ENCODE measurements around the gene QRFP. TPM values are rescaled to one million over a fixed set of nuclear protein-coding genes. Genes with fewer than 3 reads are reported as not detected.

The QRFP gene
- total RNA-seq, 1 donor from 2014 or later = not detected

- H3K27ac Mint-ChIP-seq = no peak overlapping the region
- intact Hi-C loops (cut with micrococcal nuclease) = no loop called here
- H3K4me3 Mint-ChIP-seq = no peak overlapping the region
- ATAC-seq (ENCODE audit: low read depth) (no peak), DNase-seq (no peak)
- TF ChIP-seq, protein P1, sequence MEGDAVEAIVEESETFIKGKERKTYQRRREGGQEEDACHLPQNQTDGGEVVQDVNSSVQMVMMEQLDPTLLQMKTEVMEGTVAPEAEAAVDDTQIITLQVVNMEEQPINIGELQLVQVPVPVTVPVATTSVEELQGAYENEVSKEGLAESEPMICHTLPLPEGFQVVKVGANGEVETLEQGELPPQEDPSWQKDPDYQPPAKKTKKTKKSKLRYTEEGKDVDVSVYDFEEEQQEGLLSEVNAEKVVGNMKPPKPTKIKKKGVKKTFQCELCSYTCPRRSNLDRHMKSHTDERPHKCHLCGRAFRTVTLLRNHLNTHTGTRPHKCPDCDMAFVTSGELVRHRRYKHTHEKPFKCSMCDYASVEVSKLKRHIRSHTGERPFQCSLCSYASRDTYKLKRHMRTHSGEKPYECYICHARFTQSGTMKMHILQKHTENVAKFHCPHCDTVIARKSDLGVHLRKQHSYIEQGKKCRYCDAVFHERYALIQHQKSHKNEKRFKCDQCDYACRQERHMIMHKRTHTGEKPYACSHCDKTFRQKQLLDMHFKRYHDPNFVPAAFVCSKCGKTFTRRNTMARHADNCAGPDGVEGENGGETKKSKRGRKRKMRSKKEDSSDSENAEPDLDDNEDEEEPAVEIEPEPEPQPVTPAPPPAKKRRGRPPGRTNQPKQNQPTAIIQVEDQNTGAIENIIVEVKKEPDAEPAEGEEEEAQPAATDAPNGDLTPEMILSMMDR (IDR thresholded peaks at IDR 0.05) = no peak
- peaks cover 27% of the 10 kb centered on the region for H3K4me1 Mint-ChIP-seq
- no peaks in the 10 kb centered on the region for H3K9me3 Mint-ChIP-seq
- no peaks in the 10 kb centered on the region for H3K36me3 Mint-ChIP-seq (ENCODE audit: low read depth)
- ChIA-PET CTCF (no interaction called here), POLR2A (no interaction called here)
- H3K27me3 Mint-ChIP-seq = peaks cover 56% of the 10 kb centered on the region
These were observed 39.9 kb upstream of the QRFP start for GRCh38 chr9:130936285-130937117.

DNA sequence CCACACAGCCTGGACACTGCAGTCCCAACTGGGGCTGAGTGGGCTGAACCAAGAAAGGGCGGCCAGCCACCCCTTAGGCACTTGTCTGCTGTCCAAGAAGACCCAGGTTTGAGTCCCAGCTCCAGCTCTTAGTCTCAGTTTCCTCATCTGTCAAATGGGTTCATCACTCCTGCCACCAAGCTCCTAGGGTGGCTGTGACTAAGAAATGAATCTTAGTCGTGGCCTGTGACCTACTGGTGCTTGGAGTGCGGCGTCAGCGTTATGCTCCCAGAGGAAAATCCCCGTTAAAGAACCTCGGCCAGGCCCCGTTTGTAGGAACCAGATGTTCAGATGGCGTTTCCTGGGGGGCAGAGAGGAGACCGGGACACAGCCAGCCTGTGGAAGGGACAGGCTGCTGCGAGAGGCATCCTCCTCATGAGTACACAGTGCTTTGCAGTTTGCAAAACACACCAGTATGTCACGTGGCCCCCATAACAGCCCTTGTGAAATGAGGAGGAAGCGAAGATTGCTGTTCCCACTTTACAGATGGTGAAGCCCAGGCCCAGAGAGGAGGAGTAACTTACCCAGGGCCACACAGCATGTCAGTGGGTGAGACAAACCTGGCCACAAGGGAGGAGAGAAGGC is 39.1 kb upstream of the QRFP start:
- POLR2A ChIA-PET = no interaction called here
- H3K27ac Mint-ChIP-seq = no peak overlapping the region
- H3K36me3 Mint-ChIP-seq (ENCODE audit: low read depth) = no peaks in the 10 kb centered on the region
- TF ChIP-seq, protein P1 (IDR thresholded peaks at IDR 0.05) = no peak
- CTCF ChIA-PET = no interaction called here
- intact Hi-C loops (cut with micrococcal nuclease) = no loop called here
- no peak for ATAC-seq (ENCODE audit: low read depth)
- H3K9me3 Mint-ChIP-seq = no peaks in the 10 kb centered on the region
- DNase-seq = no peak
- H3K4me3 Mint-ChIP-seq = no peak overlapping the region
- peaks cover 53% of the 10 kb centered on the region for H3K27me3 Mint-ChIP-seq
- H3K4me1 Mint-ChIP-seq = peaks cover 24% of the 10 kb centered on the region

DNA sequence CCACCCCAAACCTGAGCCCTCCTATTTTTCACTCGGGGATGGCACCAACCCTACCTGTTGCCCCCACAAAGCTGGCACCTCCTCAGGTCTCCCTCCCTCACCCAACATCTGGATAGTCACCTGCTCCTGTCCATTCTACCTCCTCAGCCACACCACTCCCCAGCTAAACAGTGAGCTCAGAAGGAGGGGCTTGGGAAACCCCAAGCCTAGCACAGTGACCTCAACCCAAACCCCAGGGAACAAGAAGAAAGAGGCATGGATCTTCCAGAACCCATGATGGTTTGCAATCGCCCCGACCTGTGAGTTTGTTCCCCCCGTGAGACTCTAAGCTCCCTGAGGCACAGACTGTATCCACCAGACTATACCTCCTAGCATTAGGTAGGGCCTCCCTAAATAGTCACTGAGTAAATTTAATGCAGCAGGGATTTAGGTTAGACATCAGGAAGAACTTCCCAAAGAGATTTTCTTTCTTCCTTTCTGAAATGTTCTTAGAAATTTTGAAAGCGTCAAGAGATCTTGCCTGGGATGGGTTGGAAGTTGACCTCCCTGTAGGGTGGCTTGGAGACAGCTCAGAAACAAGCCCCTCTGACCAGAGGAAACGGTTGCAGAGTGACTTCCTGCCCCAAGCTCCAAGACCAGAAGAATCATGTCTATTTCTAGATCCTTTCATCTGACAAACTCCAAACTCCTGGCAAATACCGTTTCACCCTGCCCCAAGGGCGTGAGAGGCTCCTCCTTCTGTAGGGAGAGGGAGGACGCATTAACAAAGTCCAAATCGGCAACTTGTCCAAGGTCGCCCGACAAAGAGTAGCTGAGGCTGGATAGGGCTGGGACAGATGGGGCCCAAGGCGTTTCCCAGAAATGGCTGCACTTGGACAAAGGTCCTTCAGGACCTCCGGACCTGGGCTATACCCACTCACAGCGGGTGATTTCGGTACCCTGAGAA is 38.4 kb upstream of the QRFP start:
- no peak for ATAC-seq (ENCODE audit: low read depth)
- peaks cover 52% of the 10 kb centered on the region for H3K27me3 Mint-ChIP-seq

GRCh38 chr9:130934246-130934645 is 37.6 kb upstream of the QRFP start:
- TF ChIP-seq, protein P1 (IDR thresholded peaks at IDR 0.05) = no peak
- Mint-ChIP-seq H3K27ac (no peak overlapping the region), H3K4me3 (no peak overlapping the region), H3K36me3 (ENCODE audit: low read depth) (no peaks in the 10 kb centered on the region), H3K4me1 (peaks cover 21% of the 10 kb centered on the region), H3K27me3 (peaks cover 55% of the 10 kb centered on the region), H3K9me3 (no peaks in the 10 kb centered on the region)
- DNase-seq (no peak), ATAC-seq (ENCODE audit: low read depth) (no peak)
- CTCF ChIA-PET = interaction anchor here (1.2 kb wide), 1 partner anchor 112 kb away, joined by 3 read pairs; no protein-coding TSS in a partner anchor
- POLR2A ChIA-PET = no interaction called here
- intact Hi-C loops (cut with micrococcal nuclease) = no loop called here

More for the DNA sequence above, 38.4 kb upstream of the QRFP start:
- H3K36me3 Mint-ChIP-seq (ENCODE audit: low read depth) = no peaks in the 10 kb centered on the region
- intact Hi-C loops (cut with micrococcal nuclease) = no loop called here
- ChIA-PET POLR2A (no interaction called here), CTCF (no interaction called here)
- no peak for DNase-seq
- no peak overlapping the region for H3K27ac Mint-ChIP-seq
- no peak overlapping the region for H3K4me3 Mint-ChIP-seq
- TF ChIP-seq, protein P1 (IDR thresholded peaks at IDR 0.05) = no peak
- H3K4me1 Mint-ChIP-seq = peaks cover 21% of the 10 kb centered on the region
- no peaks in the 10 kb centered on the region for H3K9me3 Mint-ChIP-seq
